GM19324 (cell line): Measurements from ENCODE around the gene MGAT4B.
"Not testable (repeated sequence)": the region's sequence is repeated elsewhere in the genome, so short reads cannot be mapped to it uniquely, and the experiment has no call there.

Experiments used
- ATAC-seq: cut with Tn5 transposase; IDR thresholded peaks from one replicate; pipeline ENCODE4 v1.9.1; 2021; ENCODE audit warnings: mild to moderate bottlenecking, moderate library complexity; ENCODE audit not compliant: unreplicated experiment, low FRiP score

The MGAT4B gene

DNA sequence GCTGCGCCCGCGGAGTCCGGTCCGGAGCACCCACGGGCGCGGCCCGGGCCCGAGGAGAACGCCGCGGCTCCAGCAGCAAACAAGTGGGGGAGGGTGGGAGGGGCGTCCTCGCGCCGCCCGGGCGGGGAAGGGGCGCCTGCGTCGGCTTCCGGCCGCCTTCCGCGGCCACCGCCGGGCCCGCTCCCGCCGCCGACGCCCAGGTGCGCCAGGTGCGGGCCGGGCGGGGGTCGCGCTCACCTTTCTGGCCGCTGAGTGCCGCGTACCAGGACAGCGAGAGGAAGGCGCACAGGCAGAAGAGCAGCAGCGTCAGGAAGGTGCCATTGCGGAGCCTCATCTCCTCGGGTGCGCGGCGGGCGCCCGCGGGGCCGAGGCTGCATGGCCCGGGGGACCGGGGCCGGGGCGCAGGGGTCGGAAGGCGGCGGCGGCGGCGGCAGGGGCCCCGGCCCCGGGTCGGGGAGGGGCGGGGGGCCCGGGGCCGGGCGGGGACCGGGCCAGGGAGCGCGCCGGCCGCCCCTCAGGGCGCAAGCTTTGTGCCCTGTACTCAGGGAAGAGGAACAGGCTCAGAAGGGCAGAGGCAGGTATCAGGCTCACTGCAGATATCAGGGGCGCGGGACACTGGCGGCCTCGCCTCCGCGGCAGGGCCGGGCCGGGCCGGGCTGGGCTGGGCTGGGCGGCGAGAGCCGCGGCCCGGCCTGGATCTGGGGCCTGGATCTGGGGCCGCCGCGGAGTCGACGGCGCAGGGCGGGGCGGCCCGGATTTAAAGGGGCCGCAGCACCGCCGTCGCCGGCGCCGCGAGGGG lies at the start of gene MGAT4B:
Gene MGAT4B (minus strand): TSS at position 617 of the 799 bp plus-strand sequence. CDS start 283 bp downstream, at position 334.
- peak; percentile 76 for ATAC-seq

DNA sequence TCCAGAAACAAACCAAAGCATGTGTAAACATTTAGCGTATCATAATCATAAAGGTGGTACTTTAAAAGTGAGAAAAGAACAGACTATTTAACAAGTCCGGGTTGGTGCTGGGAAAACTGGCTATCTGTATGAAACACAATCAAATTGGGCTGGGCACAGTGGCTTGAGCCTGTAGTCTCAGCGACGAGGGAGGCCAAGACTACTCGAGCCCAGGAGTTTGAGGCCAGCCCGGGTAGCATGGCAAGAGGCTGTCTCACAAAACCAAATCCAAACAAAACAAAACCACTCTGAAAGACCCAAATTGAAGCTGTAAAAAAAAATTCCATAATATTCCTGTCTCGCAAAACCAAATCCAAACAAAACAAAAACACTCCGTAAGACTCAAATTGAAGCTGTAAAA lies 47.7 kb upstream of the MGAT4B start:
- ATAC-seq = no peak

DNA sequence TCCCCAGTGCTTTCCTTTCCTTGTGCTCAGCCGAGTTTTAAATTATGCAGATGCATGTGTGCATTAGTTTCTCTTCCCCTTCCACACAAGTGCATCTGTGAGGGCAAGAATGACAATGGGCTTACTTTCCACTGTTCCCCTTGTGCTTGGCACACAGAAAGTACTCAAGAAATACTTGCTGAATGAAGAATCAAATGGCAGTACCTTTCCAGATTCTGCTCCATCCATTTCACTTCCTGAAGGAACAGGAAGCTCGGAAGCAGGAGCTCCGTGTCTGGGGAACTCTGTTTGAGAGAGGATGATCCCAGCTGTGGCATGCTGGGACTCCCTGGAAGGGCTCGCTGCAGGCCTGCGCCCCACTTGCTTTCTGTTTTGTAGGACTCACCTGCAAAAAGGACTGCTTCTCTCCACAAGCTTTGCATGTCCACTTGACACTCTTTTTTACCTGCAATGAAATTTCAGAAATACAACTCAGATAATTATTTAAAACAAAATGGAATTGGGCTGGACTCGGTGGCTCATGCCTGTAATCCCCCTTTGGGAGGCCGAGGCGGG lies 46.4 kb upstream of the MGAT4B start:
- peak; percentile 80 for ATAC-seq

DNA sequence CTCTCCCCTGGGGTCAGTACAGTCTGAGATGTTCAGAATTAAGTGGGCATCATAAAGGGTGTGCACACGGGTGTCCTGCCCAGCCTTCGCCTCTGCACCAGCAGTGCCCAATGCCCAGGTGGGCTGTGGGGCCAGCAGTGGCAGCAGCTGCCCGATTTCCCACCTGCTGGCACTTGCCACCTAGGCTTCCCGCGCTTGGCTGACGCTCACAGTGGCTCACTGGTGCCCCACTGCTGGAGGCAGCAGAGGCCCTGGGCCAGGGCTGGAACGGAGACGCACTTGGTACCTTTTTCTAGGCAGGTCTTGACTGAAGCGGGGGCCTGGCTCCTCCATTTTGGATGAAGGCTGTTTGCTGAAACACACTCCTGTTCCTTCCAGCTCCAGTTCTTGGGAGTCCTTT lies 35.0 kb upstream of the MGAT4B start:
- ATAC-seq = no peak

DNA sequence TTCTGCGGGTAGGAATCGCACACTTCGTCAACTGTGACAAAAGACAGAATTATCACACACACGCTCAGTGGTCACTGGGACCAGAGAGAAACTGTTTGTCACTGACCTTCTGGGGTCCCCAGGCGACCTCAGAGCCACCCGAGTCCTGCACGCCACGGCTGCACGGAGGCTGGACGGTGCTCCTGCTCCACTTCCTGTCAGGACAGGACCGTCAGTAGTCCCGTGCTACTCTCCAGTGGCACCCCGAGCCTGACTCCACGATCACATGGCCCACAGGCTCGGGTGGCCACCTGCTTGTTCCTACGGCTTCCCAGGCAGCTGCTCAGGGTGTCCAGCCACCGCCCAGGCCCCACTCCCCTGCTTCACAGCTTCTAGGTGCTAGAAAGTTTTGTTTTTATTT lies 34.1 kb upstream of the MGAT4B start:
- ATAC-seq = no peak

DNA sequence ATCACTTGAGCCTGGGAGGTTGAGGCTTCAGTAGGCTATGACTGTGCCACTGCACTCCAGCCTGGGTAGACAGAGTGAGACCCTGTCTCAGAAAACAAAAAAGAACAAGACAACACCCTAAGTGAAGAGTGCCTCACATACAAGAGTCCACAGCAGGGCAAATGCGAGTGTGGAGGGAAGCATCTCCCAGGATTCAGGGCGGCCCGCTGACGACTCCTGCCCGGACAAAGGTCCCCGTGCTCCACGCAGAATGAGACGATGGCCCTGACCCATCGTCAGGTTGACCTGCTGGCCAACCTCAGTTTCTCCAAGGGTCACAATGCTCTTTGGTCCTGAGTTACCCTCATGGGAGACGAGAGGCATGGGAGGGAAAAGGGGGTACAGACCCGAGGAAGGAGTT lies 33.7 kb upstream of the MGAT4B start:
- ATAC-seq = no peak

DNA sequence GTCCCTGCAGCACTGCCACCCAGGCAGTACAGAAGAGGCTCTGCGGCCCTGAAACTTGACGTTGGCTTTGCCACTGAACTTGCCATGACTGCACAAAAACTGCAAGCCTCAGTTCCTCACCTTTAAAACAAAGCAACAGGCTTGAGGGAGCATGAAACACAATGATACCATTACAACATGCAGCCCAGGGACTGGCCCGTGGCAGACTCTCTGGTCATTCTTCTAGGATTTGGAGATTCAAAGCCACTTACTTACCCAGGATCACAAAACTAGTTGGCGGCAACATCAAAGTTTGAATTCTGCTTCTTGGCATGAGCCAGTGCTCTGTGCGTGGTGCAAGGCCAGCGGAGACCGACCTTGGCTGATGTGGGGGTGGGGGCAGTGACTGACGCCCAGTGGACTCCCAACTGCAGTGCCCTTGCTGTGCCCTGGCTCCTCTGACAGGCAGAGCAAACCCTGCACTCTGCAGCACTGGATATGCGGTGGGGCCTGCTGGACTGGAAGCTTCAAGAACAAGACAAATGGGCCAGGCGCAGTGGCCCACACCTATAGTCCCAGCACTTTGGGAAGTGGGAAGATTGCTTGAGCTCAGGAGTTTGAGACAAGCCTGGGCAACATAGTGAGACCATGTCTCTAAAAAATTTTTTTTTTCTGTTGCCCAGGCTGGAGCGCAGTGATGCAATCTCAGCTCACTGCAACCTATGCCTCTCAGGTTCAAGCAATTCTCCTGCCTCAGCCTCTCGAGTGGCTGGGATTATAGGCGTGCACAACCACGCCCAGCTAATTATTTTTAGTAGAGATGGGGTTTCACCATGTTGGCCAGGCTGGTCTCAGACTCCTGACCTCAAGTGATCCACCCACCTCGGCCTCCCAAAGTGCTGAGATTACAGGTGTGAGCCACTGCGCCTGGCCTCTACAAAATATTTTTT lies 32.9 kb upstream of the MGAT4B start:
- ATAC-seq = no peak

DNA sequence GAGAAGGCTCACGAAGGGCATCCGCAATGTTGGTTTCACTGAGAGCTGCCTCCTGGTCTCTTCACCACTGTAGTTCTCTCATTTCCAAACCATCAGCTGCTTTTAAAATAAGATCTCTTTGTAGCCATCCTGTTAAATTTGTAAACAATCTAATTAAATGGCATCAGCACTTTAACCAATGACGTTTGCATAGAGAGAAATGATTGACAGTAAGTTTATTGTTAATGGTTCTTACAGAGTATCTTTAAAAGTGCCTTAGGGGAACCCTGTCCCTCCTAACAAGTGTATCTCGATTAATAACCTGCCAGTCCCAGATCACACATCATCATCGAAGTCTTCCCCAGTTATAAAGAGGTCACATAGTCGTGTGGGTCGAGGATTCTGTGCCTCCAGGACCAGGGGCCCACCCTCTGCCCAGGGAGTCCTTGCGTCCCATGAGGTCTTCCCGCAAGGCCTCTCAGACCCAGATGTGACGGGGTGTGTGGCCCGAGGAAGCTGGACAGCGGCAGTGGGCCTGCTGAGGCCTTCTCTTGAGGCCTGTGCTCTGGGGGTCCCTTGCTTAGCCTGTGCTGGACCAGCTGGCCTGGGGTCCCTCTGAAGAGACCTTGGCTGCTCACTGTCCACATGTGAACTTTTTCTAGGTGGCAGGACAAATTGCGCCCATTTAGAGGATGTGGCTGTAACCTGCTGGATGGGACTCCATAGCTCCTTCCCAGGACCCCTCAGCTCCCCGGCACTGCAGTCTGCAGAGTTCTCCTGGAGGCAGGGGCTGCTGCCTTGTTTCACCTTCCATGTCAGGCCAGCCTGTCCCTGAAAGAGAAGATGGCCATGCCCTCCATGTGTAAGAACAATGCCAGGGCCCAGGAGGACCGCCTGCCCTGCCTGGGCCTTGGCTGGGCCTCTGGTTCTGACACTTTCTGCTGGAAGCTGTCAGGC lies 30.7 kb upstream of the MGAT4B start:
- no peak for ATAC-seq

DNA sequence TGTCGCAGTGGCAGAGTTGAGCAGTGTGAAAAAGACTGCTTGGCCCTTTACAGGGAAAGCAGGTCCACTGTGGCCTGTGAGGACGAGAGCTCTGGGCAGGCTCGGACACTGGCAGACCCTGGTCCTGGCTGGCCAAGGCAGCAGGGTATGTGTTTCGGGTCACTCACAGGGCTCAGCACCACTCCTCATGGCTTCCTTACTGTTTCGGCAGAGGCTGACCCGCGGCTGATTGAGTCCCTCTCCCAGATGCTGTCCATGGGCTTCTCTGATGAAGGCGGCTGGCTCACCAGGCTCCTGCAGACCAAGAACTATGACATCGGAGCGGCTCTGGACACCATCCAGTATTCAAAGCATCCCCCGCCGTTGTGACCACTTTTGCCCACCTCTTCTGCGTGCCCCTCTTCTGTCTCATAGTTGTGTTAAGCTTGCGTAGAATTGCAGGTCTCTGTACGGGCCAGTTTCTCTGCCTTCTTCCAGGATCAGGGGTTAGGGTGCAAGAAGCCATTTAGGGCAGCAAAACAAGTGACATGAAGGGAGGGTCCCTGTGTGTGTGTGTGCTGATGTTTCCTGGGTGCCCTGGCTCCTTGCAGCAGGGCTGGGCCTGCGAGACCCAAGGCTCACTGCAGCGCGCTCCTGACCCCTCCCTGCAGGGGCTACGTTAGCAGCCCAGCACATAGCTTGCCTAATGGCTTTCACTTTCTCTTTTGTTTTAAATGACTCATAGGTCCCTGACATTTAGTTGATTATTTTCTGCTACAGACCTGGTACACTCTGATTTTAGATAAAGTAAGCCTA lies 29.8 kb upstream of the MGAT4B start:
- no peak for ATAC-seq

DNA sequence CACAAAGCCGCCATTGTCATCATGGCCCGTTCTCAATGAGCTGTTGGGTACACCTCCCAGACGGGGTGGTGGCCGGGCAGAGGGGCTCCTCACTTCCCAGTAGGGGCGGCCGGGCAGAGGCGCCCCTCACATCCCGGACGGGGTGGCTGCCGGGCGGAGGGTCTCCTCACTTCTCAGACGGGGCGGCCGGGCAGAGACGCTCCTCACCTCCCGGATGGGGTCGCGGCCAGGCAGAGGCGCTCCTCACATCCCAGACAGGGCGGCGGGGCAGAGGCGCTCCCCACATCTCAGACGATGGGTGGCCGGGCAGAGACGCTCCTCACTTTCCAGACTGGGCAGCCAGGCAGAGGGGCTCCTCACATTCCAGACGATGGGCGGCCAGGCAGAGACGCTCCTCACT lies 28.2 kb upstream of the MGAT4B start:
- ATAC-seq = not testable (repeated sequence)

DNA sequence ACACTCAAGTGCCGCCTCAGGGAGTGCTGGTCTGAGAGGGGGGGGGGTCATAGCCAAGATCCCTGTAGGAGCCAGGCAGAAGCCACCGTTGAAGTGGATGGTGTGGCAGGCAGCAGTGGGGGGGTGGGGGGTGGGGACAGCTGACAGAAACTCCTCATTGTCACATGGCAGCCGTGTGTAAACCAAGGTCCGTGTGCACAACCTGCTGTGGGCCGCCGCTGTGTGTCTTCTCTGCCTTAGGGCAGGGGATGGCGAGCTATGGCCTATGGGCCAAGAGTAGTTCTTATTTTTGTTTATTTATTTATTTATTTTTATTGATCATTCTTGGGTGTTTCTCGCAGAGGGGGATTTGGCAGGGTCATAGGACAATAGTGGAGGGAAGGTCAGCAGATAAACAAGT lies 27.5 kb upstream of the MGAT4B start:
- no peak for ATAC-seq

DNA sequence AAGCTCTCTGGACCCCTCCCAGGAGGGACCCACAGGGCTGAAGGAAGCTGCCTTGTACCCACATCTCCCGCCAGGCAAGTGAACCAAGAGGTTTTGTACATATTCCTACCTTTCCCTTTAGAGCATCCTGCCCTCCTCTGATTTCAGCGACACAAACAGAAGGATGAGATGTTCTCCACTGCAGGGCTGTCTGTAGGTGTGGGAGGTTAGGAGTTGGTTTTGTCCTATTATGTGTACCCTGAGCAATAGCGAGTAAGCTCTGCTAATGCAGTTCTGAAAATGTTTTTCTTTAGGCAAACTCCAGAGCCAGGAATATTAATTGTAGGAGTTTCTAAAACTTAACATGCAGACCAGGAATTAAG lies 27.0 kb upstream of the MGAT4B start:
- ATAC-seq = no peak

DNA sequence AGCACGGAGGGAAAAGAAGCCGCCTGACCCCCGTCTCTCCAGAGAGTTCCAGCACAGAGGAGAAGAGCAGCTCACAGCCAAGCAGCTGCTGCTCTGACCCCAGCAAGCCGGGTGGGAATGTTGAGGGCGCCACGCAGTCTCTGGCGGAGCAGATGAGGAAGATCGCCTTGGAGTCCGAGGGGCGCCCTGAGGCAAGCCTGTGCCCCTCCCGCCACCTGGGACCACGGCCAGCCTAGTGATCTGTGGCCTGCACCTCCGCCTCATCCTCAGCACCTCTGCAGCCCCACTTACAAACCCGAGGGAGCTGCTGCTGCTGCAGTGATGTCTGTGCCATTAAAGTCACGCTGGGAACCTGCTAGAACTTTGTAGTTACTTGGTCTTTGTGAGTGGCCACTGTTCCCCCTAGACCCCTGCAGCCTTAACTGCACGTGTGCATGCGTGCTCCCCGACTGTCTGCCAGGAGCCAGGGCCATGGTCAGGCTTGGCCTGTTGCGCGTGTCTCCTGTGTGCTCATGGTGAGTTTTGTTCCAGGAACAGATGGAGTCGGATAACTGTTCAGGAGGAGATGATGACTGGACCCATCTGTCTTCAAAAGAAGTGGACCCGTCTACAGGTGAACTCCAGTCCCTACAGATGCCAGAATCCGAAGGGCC lies 26.5 kb upstream of the MGAT4B start:
- ATAC-seq = no peak

DNA sequence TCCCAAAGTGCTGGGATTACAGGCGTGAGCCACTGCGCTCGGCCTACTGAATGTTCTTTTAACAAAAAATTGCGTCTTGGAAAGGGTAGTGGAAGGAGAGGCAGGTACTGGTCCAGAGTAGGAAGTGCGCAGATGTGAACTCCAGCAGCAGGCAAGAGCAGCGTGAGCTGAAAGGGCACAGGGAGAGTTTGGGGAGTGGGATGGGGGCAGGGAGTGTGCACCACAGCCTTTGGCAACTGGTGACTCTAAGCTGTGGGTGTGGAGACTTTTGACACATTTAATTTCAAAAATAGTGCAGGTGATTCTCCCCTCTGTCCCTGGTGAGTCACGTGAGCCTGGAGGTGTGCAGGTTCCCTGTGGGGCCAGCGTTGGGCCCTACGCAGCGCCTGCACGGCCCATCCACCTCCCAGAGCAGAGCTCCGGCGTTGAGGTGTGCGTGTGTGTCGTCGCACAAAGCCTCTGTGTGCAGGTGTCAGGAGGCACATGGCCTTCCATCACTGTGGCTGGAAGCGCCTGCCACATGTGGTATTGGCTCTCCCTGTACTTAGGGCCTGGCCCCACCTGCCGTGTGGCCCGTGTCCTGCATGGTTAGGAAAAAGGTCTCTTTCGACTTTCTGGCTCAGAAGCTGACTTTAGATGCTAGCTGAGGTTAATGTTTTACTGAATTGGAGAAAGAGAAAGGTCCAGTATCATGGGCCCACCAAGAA lies 25.5 kb upstream of the MGAT4B start:
- ATAC-seq = no peak

DNA sequence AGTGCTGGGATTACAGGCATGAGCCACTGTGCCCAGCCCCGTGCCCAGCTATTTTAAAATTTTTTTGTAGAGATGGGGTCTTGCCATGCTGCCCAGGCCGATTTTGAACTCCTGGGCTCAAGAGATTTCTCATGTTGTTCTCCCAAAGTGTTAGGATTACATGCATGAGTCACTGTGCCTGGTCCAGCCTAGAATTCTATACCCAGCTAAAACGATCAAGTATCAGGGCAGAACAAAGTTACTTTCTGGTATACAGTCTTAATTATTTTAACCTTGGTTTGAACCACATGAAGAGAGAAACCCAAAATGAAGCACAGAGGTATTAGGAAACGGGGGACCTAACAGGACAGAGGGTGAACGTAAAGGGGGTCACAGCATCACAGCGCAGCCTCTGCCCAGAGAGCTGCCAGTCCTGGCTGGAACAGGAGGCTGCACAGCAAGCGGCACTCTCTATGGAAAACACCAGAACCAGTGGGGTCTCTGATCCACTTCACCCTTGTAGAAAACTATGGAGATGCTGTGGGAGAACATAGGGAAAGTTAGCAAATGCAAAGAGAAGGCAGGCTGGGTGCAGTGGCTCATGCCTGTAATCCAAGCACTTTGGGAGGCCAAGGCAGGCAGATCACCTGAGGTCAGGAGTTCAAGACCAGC lies 24.3 kb upstream of the MGAT4B start:
- no peak for ATAC-seq

DNA sequence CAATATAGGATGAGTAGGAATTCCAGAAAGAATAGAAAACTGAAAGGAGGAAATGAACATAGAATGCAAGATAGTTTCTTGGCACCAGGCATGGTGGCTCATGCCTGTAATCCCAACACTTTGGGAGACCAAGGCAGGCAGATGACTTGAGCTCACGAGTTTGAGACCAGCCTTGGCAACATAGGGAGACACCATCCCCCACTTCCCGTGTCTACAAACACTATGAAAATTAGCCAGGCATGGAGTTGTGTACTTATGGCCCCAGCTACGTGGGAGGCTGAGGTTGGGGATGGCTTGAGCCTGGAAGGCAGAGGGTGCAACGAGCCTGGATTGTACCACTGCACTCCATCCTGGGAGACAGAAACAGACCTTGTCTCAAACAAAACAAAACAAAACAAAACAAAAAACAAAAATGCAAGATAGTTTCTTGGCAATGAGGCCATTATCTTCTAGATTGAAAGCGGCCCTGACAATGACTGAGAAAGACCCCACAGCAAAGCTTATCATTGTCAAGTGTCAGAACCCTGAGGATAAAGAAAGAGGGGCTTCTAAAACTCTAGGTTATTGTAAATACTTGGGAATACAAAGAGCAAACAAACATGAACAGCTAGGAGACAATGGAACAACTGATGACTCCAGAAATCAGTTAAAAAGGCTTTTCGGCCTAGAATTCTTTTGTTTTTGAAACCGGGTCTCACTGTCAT lies 23.2 kb upstream of the MGAT4B start:
- no peak for ATAC-seq

DNA sequence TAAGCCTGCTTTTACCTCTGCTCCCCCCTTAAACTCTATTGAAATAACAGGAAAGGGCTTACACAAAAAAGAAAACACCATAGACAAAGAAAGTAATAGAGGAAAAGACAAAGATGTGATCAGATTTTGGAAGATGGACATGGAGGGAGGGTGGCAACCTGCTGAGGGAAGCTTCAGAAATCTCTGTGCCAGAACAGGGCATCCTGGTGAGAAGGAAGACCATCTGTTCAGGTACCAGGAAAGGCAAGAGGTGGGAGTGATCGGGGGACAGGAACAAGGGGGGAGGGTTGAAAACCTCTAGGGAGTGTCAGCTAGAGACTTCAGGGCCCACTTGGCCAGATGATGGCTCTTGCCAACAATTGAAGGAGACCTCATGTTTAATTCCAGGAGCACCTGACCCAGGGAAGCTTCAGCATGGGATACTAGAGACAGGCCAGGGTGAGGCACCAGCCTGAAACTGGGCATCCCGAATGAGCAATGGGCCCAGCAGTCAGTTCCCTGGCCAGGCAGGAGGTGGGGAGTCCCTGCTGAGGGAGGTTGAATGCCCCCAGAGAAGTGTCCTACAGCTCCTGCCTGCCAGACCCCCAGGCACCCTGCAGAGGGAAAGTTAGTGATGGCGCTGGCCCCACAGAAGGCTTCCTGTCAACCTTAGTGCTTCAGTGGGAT lies 22.2 kb upstream of the MGAT4B start:
- no peak for ATAC-seq
